GM19438 (cell line): ENCODE data around the gene CLDN5.

ENCODE experiments used
- ATAC-seq: cut with Tn5 transposase; IDR thresholded peaks from one replicate; pipeline ENCODE4 v1.9.1; 2021; ENCODE audit warnings: low read depth; ENCODE audit not compliant: unreplicated experiment

The CLDN5 gene

DNA sequence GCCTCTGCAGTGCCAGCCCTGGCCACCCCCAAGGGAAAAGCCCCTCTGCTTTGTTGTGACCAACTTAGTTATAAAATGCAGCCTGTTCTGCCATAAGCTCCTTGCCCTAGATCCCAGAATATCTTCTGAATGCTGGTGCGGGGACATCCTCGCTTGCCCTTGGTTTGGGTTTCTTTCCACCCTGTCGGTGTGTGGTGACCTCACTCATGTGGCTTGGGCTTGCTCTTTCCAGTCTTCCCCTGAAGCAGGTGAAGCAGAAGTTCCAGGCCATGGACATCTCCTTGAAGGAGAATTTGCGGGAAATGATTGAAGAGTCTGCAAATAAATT lies 16.7 kb downstream of the CLDN5 start:
- no peak for ATAC-seq

DNA sequence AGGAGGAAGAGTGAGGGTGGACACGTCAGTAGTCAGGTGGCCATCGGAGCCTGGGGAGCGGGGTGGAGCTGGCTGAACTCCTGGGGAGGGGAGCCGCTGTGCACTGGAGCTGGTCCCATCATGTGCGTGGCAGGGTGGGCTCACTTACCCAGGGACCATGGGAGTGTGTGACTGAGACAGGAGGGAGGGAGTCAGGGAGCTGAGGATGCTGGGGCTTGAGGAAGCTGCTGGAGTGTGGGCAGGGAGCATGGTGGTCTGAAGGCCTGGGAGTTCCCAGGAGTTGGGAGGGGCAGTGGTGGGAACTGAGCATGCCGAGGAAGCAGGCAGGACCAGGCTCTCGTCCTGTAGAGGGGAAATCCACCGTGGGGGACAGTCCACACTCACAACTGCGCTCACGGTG lies 18.0 kb downstream of the CLDN5 start:
- ATAC-seq: no peak

DNA sequence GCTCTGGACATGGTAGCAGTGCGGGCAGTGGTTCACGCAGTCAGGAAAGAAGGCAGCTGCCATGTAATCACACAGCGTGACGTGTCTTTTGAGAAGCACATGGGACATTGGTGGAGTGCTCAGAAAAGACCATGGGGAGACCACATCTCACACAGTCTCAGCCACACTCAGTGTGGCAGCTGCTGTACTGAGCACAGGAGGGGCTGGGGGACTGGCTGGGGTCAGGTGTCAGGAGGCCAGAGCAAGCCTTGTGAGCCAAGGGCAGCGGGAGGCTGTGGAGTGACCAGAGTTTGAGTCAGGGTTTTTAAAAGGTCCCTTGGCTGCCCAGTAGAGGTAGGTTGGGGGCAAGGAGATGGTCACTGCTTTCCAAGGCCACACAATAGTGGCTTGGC lies 18.5 kb downstream of the CLDN5 start:
- ATAC-seq: no peak

DNA sequence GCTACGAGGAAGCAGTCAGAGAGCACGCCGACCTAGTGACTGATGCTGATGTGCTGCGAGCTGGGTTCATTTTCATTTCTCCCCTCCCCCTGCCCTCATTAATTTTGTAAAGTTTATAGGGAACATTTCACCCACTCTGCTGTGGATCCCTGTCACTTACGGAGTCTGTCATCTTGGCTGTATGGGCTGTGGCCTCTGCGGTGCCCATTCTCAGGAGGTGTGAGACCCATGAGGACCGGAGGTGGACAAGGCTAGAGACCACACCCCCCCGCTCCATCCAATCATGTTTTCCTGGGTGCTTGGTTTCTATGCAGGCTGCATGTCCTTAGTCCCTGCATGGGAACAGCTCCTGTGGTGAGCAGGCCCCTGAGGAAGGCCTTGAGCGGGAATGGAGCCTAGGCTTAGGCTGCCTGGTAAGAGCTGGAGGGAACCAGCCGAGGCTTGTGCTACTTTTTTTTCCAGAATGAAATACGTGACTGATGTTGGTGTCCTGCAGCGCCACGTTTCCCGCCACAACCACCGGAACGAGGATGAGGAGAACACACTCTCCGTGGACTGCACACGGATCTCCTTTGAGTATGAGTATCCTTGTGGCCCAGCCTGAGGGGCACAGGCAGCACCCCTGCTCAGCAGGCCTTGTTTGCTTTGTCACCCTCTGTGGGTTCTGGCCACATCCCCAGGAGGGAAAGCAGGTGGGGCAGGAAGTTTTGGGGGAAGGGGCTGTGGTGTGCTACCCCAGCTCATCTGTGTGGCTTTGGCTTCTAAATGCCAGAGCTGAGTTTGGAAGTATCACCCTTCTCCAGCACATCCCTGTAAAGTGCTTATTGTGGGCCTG lies 19.1 kb downstream of the CLDN5 start:
- ATAC-seq: no peak

DNA sequence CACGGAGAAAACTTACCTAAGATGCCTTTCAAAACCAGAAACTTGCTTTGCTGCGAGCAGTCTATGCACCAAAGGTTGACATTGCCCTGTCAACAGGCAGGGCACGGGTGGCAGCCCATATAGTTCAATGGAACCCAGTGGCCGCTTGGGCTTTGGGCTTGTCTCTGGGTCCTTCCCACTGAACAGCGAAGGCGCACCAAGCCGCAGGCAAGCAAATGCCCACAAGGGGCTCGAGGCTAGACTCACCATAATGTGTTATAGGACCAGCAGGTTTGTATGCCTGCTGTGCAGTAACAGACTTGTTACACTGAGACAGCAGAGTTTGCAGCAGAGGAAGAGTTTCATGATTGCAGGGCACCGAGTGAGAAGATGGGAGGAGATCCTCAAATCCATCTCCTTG lies 20.3 kb downstream of the CLDN5 start:
- no peak for ATAC-seq

DNA sequence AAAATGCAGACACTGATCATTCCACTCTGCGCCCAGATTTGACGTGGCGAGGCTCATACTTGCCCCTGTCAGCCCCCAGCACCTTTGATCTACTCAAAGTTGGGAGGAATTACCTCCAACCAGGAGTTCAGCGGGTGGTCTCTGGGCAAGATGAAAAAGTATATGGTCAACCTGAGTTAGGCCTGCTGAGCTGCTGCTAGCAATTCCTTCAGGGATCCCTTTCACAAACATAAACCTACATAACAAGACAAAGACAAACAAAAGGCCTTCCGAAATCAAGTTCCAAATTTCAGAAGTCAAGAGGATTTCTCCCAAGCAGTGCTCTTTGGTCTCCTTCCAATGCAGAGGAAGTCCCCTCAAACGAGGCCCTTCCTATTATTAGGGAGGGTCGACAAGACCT lies 20.8 kb downstream of the CLDN5 start:
- no peak for ATAC-seq

DNA sequence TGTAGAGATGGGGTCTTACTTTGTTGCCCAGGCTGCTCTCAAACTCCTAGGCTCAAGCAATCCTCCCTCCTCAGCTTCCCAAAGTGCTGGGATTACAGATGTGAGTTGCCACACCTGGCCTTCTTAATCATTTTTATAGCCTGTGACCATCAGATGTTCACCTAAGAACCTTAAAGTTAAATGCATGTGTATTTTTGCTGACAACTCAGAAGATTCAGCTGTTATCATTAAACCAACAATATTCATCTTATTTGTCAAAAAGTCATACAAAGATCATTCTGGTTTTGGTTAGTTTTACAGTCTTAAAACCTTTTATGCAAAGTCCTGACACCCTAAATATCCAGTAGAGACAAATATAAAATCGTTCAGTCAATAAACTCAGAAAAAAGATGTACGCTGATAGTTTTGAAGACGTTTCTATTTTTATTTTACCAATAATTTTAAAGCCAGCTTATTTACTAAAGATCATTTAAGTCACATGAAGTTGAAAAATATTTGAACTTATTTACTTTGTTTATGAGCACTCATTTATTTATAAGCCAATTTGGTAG lies 22.2 kb downstream of the CLDN5 start:
- ATAC-seq: no peak

DNA sequence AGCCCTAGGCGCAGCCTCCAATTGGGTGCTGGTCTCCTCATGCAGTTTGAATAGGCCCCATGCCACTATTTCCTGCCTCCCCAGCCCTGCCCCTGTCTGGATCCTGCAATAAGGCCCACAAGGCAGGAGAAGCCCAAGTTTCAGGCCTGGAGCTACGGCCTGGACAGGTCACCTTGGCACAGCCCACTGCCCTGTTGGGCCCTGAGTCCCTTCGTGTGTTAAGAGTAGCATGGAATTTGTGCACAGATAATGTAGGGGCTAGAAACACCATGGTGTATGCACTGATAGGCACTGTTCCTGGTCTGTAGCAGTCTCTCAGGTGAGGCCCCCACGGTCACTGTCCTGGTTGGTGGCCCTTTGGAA lies 24.3 kb downstream of the CLDN5 start:
- ATAC-seq: no peak

DNA sequence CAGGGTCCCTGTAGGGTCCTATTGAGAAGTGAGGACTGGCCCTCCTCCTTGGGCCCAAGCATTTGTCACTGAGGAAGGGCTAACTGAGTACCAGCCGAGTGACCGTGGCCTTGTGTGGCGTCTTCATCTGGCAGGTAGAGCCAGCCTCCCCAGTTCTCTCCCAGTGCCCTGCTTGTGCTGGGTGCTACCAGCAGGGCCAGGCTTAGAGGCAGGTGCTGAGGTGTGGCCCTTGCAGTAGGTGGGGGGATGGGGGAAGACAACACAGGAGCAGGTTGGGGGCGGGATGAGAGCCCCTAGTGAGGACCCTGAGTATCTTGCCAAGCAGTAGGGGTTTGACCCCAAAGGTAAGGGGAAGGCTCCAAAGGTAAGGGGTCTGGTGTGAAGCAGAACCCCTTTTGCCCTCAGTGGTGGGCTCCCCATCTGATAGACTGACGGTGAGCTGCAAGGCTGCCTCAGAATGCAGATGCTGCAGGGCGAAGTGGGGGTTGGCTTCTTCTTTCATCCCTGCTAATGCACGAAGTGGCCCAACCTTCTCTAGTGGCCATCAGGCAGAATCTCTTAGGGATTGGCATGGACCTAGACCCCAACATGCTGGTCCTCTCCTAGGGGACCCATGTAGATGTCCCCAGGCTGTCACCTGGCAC lies 24.9 kb downstream of the CLDN5 start:
- no peak for ATAC-seq

DNA sequence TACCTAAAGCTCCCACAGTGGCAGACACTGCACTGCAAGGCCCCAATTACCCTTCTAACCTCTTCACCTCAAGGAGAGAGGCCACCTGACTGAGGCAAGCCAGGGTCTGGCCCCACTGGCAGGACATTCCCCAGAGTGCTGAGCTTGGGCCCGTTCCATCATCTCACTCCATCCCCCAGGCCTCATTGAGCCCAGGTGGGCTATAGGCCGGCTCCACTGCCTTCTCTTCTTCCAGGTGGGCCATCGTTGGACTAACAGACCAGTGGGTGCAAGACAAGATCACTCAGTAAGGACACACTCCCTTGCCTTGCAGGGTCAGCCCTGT lies 25.4 kb downstream of the CLDN5 start:
- ATAC-seq: no peak

DNA sequence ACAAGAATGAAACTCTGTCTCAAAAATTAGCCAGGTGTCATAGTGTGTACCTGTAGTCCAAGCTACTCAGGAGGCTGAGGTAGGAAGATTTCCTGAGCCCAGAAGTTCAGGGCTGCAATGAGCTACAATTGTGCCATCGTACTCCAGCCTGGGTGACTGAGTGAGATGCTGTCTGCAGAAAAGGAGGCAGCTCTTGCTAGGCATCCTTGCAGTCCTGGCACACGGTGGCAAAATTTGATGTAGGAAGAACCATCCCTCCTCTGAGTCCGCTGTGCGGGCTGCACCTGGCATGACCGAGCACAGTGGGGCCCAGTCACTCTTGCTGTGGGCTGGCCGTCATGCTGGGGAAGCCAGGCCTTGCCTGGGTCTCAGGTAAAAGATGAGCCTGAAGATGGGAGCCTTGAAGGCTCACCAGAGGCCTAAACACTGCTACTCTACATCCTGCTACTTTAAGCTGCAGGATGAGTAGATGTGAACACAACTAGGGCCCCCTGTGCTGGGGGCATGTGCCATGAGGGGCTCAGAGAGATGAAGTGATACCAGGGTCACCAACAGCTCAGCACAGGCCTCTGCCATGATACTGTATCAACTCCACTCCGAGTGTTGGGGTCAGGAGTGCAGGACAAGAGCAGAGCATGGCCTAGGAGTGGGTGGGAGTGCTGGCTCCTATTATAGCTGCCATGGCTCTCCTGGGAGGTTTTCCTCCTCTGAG lies 25.9 kb downstream of the CLDN5 start:
- ATAC-seq: no peak

DNA sequence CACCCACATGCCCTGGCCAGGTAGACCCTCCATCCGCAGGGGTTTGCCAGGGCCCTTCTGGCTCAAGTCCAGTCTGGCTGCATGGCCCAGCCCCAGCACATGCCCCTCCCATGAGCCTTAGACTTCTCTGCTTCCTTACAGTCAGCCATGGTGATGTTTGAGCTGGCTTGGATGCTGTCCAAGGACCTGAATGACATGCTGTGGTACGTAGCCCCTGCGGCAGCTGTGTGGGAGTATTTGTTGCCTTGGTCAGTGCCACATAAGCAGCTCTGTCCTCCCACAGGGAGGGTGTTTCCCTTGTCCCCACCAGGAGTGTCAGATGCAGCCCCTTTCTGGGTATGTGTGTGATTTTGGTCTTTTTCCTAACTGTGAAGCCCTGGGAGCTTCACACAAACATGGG lies 27.0 kb downstream of the CLDN5 start:
- no peak for ATAC-seq

DNA sequence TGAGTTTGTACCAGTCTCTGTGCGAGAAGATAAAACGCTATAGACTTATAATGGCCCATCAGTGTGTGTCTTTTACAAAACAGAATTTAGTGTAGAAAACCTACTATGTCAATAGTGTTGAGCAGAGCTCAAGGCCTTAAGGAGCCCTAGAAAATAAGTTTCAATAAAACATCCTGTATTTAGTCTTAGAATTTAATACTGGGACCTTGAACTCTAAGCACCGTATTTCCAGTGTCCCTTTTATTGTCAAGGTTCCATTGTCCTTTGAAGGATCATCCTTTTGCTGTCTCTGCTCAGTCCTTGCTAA lies 27.9 kb downstream of the CLDN5 start:
- ATAC-seq: no peak

DNA sequence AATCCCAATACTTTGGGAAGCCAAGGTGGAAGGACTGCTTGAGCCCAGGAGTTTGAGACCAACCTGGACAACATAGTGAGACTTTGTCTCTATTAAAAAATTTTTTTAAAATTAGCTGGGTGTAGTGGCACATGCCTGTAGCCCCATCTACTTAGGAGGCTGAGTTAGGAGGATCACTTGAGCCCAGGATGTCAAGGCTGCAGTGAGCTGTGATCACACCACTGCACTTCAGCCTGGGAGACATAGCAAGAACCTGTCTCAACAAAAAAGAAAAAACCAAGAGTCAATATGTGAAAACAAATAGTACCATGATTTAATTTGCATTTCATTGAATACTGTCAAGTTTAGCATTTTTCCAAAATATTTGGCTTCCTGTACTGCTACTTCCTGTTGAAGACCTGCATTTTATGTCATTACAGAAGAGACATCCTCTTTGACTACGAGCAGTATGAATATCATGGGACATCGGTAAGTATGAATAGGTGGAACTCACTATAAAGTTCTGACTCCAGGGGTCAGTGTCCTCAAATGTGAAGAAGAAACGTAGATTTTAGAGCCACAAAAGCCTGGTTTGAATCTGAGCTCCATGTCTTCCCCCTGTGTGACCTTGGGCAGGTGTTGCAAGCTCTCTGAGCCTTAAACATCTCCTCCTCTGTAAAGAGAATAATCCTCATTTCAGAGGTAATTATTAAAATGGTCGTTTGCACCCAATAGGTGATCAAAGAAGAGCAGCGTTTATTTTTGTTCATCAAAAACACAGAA lies 28.5 kb downstream of the CLDN5 start:
- ATAC-seq: no peak

DNA sequence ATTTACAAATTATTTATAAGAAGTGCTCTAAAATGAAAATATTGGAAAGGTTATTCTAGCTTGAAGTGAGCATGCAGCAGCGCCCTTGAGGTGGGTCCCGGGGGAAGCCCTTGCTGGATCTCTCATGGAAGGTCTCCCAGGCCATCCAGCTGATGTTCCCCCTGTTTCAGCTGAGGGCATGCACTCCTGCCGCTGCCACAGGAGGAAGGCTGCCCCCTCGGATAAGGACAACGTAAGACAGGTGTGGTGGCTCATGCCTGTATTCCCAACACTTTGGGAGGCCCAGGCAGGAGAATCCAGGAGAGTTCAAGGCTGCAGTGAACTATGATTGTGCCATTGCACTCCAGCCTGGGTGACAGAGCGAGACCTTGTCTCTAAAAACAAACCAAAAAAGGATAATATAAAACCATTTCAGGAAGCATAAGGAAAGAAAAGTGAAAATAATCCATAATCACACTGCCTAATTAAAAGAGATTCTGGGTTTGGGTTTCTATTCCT lies 29.5 kb downstream of the CLDN5 start:
- ATAC-seq: no peak

DNA sequence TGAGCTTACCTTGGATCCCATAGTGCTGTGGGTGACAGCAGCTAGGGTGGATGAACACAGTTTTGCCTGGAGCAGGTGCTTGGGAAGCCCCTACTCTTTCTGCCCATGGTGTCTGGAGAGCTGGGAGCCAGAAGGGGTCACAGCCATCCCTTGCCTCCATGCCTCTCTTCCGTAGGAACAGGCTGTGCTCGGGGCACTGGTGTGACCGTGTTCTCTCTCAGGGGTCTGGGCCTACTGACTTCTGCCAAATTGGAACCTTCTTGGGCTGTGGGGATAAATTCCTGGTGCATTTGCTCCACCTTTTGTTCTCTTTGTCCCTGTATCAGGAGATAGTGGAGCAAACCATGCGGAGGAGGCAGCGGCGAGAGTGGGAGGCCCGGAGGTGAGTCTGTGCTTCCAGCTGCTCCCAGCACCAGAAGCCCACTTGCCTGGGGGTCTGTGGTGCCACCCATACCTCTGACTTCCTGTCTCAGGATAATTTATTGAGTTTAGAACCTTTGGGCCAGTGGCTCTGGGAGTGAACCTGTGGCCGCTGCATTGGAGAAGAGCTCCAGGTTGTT lies 30.1 kb downstream of the CLDN5 start:
- ATAC-seq: no peak

DNA sequence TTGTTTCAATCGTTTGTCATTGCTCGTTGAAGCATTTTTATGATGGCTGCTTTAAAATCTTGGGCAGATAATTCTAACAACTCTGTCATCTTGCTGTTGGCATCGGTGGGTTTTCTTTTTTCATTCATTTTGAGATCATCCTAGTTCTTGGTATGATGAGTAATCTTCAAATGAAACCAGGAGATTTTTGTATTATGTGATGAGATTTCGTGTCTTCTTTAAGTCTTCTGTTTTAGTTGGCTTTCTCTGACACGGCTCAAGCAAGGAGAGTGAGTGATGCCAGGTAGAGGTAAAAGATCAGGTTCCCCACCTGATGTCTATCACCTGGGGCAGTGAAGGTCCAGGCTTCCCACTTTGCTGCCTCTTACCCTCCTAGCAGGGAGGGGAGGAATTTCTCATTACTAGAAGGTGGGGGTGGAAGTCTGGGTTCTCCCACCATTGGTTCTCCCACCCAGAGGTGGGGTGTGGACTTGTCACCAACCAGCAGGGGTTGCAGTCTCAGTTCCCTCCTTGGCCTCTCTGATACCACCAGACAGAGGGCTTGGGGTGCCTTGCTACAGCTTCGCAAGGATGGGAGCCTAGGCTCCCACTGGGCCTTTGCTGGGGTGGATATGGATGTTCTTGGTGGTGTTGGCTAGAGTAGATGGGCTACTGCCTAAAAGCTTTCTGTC lies 31.6 kb downstream of the CLDN5 start:
- ATAC-seq: no peak

DNA sequence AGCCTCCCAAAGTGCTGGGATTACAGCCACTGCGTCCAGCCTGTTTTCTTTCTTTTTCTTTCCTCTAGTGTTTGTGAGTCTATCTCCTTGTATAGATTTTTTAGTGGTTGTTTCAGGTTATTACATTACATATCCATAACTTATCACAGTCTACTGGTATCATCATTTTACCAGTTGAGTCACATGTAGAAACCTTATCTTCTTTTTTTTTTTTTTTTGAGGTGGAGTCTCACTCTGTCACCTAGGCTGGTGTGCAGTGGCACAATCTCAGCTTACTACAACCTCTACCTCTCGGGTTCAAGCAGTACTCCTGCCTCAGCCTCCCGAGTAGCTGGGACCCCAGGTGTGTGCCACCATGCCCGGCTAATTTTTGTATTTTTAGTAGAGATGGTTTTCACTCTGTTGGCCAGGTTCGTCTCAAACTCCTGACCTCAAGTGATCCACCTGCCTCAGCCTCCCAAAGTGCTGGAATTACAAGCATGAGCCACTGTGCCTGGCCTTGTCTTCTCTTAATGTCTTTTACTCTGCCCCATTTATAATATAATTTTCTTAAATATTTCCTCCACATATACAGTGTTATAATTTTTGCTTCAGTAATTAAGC lies 33.5 kb downstream of the CLDN5 start:
- no peak for ATAC-seq

DNA sequence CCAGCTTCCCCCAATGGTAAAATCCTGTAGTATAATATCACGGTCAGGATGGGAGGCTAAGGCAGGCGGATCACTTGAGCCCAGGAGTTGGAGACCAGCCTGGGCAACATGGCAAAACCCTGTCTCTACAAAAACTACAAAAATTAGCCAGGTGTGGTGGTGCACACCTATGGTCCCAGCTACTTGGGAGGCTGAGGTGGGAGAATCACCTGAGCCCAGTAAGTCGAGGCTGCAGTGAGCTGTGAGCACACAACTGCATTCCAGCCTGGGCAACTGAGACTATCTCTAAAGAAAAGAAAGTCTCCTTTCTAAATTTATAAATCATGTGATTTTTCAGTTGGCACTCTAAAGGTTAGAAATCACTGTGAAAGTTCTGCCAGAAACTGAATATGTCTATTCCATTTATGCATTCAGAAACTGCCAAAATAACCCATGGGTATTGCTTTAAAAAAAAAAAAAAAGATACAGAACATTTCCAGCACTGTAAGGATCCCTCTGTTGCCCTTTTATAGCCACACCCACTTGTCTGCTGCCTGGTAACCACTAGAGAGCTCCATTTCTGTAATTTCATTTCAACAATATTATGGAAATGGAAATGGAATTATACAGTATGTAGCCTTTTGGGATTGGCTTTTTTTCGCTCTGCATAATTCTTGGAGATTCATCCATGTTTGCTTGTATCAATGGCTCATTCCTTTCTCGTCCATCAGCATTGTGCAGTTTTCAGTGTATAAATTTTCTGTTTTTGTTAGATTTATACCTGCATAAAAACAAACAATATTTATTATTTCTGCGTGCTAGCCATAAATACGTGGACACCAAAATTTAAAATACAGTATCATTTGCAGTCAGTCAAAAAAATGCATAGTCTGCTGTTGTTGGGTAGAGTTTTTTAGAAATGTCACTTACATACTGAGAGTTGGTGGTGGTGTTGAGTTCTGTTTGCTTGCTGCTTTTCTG lies 35.0 kb downstream of the CLDN5 start:
- no peak for ATAC-seq
